ENCODE results near the gene H3-3A.

DNA sequence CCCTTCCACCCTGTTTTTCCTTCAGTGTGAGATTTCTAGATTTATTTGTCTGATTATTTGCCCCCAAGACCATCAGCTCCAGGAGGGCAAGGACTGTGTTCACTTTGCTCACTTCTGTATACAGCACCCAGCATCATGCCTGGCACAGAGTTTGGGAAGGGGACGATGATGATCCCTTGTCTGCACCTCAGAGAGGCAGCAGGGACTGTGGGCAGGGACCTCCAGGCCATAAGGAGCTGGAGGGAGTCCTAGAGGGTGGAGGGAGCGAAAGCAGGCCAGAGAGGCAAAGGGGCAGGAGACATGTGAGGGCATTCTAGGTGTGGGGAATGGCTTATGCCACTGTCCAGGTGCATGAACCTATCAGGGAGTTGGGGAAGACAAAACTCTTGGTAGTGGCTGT, 32.8 kb downstream of the H3-3A start:
- no peak for TF ChIP-seq TBL1XR1 (IDR thresholded peaks at IDR 0.05; ENCODE audit: low read depth, low read length)
- TF ChIP-seq ZZZ3 (IDR thresholded peaks at IDR 0.05; ENCODE audit: control insufficient read depth, insufficient read length, low read depth) = no peak
- TF ChIP-seq PML (IDR thresholded peaks at IDR 0.05; ENCODE audit: low read length) = no peak
- no peak for TF ChIP-seq SUPT20H (IDR thresholded peaks at IDR 0.05; ENCODE audit: borderline replicate concordance, control insufficient read depth, low read depth, low read length)
- TF ChIP-seq TCF12 (IDR thresholded peaks at IDR 0.05; ENCODE audit: low read depth, low read length) = no peak
- no peak for TF ChIP-seq TCF3 (IDR thresholded peaks at IDR 0.05; ENCODE audit: borderline replicate concordance, insufficient read depth, low read depth, low read length)
- TF ChIP-seq, protein P1, sequence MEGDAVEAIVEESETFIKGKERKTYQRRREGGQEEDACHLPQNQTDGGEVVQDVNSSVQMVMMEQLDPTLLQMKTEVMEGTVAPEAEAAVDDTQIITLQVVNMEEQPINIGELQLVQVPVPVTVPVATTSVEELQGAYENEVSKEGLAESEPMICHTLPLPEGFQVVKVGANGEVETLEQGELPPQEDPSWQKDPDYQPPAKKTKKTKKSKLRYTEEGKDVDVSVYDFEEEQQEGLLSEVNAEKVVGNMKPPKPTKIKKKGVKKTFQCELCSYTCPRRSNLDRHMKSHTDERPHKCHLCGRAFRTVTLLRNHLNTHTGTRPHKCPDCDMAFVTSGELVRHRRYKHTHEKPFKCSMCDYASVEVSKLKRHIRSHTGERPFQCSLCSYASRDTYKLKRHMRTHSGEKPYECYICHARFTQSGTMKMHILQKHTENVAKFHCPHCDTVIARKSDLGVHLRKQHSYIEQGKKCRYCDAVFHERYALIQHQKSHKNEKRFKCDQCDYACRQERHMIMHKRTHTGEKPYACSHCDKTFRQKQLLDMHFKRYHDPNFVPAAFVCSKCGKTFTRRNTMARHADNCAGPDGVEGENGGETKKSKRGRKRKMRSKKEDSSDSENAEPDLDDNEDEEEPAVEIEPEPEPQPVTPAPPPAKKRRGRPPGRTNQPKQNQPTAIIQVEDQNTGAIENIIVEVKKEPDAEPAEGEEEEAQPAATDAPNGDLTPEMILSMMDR (IDR thresholded peaks at IDR 0.05 in 2 of 3, conservative IDR thresholded peaks at IDR 0.05 in 1 of 3; ENCODE audit: control insufficient read depth in 2 of 3, extremely low read depth in 1 of 3, insufficient read depth in 1 of 3, low read depth in 3 of 3, low read length in 3 of 3) = no peak
- no peak for TF ChIP-seq POLR2A (IDR thresholded peaks at IDR 0.05; ENCODE audit: low read depth, low read length)
- TF ChIP-seq CREB1 (IDR thresholded peaks at IDR 0.05; ENCODE audit: low read depth) = no peak
- TF ChIP-seq EED (IDR thresholded peaks at IDR 0.05; ENCODE audit: low read depth) = no peak
- no peak for TF ChIP-seq CHD2 (IDR thresholded peaks at IDR 0.05; ENCODE audit: borderline replicate concordance, low read depth, low read length)
- TF ChIP-seq SP1 (IDR thresholded peaks at IDR 0.05; ENCODE audit: low read depth, low read length) = no peak
- no peak for TF ChIP-seq CREM (IDR thresholded peaks at IDR 0.05; ENCODE audit: low read depth)

Measured in GM12878 (cell line).